Stromal cell of bone marrow (primary cell): Measurements from ENCODE around the gene NFATC3.
A peak's percentile ranks its signal among the peaks of the same experiment; 100 is the strongest.

Experiments
- DNase-seq: peaks from one replicate; pipeline ENCODE4 v3.0.0-alpha.2; 2012; ENCODE audit warnings: low read depth

NFATC3 gene

DNA sequence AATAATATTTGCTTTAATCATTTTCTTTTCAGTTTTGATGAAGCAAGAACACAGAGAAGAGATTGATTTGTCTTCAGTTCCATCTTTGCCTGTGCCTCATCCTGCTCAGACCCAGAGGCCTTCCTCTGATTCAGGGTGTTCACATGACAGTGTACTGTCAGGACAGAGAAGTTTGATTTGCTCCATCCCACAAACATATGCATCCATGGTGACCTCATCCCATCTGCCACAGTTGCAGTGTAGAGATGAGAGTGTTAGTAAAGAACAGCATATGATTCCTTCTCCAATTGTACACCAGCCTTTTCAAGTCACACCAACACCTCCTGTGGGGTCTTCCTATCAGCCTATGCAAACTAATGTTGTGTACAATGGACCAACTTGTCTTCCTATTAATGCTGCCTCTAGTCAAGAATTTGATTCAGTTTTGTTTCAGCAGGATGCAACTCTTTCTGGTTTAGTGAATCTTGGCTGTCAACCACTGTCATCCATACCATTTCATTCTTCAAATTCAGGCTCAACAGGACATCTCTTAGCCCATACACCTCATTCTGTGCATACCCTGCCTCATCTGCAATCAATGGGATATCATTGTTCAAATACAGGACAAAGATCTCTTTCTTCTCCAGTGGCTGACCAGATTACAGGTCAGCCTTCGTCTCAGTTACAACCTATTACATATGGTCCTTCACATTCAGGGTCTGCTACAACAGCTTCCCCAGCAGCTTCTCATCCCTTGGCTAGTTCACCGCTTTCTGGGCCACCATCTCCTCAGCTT, 105.8 kb downstream of the NFATC3 start:
- DNase-seq: no peak

DNA sequence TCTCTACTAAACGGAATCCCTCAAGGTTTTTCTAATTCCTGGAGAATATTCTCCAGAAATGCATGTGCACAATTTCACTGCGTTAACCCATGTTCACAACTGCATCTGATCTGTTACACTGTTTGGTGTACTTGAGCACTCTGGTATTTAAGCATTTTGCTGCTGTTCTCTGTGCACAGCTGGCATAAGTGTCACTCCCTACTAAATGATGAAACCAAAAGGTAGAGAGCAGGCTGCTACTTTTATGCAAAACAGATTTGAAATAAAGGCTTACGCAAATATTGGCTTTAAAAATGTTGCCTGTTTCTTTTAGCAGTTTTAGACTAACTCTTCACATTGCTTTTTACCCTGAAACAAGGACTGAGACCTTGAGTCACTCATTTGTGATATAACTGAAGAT, 109.1 kb downstream of the NFATC3 start:
- no peak for DNase-seq

DNA sequence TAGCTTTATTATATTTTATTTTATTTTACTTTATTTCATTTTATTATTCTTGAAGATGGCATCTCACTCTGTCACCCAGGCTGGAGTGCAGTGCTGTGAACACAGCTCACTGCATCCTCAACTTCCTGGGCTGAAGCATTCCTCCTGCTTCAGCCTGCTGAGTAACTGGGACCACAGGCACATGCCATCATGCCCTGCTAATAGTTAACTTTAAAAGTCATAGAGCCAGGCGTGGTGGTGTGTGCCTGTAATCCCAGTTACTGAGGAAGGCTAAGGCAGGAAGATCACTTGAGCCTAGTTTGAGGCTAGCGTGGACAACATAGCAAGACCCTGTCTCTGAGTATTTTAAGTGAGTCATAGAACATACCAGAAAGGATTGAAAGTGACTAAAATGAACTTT, 112.1 kb downstream of the NFATC3 start:
- DNase-seq: no peak

DNA sequence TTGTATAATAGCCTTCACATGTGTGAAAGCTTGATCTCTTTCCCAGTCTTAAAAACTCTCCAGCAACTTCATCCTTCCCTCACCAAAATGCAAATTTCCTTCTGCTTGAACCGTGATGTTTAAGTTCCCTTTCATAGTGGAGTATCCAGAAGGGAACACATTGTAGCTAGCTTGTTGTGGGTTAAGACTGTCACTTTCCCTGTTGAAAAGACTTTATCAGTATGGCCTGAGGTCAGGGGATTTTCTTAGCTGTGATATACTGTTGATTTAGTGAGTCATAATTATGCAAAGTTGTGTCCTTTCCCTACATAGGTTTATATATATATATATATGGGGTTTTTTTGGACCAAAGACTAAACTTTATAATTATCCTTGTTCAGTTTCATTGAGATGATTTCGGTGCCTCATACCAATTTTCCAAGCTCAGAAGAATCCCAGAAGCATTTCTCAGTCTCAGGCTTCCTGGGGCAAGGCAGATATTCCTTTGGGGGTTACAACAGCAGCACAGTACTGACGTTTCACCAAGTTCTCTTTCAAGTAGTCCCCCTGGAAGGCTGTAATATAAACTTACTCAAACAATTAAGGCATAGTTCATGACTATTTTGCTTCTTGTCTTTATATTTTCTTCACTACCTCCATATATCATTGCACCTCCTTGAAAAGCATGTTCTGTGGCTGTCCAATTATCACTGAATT, 115.1 kb downstream of the NFATC3 start:
- peak; percentile 19 for DNase-seq

DNA sequence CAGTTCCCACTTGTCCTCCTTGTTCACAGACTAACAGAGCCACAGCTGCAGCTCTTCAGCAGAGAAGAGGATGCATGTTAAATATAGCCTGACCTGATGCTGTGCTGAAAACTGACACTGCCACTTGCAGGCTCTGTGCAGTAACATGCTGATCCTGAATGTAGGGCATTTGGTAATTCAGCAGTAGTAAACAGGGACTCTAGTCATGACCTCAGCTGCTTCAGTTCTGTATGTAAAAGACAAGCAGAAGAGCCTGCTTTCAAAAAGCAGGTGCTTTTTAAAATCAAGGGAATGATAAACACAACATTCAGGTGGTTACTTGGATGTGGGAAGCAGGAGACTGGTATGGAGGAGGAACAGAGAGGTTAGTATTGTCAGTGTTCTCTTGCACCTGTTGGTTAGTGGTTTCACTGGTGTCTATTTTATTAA, 116.9 kb downstream of the NFATC3 start:
- DNase-seq: no peak

DNA sequence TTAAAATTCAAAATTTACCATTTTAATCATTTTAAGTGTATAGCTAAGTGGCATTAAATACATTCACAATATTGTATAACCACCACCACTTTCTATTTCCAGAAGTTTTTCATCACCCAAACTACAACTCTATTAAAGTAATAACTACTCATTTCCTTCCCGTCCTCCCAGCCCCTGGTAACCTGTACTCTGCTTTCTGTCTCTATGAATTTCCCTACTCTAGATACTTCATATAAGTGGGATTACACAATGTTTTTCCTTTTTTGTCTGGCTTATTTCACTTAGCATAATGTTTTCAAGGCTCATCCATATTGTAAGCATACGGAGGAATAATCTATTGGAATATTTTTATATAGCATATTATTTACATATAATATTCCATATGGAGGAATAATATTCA, 121.1 kb downstream of the NFATC3 start:
- DNase-seq: no peak

DNA sequence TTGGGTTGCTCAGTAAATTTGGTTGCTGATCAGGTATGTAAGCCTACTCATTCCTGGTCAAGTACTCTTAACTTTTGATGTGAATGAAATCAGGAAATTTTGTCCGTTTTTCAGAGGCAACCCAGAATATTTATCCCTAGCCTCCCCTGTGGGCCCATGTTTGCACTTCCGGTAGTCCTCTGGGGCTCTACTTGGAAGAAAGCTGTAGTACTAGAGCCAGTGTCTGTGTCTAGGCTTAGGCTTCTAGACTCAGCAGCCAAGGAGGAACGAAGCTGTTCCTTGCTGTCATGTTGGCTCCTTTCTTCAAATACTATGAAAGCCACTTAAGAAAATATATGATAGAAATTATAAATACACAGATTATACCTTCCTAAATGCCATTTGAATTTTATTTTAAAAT, 129.6 kb downstream of the NFATC3 start:
- DNase-seq: no peak

DNA sequence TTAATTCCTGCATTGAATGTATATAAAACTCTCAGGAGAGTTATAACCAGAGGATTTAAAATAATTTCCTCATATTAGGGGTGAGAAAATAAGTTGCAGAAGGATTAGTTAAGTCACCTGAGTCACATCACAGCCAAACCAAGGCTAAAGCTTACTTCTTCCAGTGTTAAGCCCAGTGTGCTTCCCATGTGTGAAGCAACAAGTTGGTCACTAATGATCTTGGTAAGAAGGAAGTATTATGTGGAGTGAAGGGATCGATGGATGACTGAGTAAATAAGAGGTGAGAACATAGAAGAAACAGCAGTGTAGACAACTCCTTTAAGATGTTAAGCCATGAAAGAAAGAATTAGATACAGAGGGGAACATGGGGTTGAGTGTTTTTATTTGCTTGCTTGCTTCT, 130.1 kb downstream of the NFATC3 start:
- DNase-seq: no peak

DNA sequence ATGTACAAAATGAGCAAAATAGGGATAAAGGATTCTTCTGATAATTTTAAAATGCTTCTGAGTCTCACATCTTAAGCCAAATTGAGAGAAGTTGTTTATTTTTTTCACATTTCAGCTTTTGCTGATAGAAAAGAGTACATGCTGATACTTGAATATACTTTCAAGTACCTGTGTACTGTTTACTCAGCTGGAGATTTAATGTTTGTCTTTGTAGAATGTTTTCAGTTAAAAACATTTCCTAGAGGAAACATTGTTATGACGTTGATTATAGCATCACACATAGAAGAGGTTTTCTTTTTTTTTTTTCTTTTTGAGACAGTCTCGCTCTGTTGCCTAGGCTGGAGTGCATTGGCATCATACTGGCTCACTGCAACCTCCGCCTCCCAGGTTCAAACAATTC, 131.1 kb downstream of the NFATC3 start:
- no peak for DNase-seq

DNA sequence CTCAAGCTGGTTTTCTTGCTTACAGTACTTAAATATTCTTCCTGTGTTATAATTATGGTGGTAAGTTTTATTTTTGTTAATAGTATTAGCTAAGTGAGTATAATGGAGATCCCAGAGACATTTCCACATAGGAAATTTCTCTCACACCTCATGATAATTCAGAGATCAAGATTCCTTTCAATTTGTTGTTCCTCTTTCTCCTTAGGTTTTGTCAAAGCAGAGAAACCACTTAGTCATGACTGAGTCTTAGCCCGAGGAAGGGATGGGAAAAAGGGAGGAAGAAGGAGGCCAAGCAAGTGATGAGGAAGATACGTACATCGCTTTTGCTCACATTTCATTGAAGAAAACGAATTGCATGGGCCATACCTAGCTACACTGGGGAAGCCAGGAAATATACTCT, 132.3 kb downstream of the NFATC3 start:
- no peak for DNase-seq

DNA sequence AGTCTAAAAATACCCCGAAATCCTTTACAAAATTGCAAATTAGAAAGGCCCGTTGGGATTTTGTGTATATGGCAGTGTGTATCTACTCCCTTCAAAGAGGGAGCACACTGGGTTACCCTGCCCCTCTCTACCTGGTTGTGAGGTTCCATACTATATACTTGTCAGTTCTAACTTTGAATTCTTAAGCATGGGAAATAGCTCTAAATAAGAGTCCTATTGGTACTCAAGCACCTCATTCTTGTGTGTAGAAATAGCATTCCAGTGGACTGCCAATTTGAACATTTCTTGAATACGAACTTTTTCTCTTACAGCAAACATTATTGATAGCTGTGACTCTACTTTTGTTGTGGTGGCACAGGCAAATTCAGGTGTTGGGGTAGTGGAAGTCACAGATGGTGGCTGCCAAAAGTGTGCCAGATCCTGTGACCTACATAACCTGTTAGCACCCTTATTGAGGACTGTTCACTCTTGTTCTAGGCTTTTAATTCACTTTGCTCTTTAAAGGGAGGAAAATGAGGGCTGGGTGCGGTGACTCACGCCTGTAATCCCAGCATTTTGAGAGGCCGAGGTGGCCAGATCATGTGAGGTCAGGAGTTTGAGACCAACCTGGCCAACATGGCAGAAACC, 134.7 kb downstream of the NFATC3 start:
- DNase-seq: no peak

DNA sequence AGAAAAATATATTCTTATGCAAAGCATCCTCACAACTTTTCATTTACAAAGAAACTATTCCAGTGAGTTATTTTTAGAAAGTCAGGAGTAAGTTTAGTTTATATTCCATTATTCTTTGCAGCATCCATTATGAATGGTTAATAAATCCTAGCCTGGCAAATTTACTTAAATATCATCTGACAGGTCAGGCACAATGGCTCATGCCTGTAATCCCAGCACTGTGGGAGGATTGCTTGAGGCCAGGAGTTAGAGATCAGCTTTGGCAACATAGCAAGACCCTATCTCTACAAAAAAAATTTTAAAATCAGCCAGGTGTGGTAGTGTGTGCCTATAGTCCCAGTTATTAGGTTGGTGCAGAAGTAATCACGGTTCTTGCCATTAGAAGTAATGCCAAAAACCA, 137.9 kb downstream of the NFATC3 start:
- DNase-seq: no peak

DNA sequence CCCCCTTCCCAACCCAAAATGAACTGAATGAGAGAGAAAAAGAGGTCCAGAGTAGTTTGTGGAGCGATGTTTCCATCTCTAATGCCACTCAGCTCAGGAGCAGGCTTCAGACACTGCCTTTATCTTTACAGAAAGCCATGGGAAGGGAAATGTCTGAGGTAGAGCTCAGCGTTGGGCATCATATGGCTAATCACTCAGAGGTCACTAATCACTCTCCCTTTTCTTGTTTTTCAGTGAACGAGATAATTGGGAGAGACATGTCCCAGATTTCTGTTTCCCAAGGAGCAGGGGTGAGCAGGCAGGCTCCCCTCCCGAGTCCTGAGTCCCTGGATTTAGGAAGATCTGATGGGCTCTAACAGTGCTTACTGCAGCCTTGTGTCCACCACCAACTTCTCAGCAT, 140.9 kb downstream of the NFATC3 start:
- DNase-seq: no peak

DNA sequence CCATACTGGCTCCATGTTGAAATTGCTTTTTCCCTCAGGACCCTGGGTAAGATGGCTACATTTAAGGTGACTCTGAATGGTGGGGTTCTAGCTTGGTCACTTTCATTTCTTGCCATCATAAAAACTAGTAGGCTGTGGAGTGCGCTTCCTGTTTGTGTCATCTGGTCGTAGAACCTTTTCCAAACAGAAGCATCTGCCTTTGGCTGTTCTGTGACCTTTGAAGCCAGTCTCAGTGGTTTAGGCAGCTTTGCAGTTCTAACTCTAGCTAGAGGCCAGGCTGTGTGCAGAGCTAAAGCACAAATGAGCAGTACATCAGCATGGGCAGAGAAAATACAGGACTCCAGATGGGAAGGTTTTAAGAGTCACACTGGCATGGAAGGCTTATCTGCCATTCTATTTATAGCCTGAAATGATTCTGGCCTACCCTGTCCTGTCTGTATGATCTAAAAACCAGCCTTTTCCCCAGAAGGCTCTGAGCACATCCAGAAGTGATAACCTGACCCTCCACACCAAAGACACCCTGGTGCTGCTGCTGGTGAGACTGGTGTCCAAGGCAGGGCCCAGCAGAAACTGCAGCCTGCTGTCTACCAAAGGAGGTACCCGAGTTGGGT, 142.1 kb downstream of the NFATC3 start:
- DNase-seq: no peak

DNA sequence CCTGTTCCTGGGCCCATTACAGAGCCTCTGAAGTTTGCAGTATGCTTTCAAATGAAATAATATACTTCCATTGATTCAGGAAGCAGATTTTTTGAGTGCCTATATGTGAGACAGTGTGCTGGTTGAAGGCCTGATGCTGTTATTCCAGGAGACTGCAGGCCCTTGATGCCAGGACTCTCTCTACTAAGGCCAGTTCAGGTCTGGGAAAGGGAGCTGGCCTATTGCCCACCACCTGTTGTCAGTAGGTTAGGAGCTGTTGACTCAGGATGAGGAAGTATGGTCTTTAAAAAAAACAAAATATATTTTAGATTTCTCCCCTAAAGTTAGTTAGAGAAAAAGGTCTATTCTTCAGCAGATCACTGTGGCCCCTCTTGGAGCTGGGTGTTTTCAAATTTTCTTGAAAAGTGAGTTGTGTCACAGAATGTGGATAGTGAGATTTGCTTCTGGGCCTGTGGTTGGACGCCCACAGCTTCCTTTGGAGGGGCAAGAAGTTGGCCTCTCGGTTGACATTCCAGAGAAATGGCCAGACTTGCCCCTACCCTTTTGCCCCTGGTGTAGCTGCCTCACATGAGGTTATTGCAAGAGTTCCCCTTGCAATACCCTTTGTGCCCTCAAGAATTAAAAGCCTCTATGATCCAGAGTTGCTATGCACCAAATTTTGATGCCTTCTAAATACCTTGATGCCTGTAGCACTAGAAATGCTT, 142.8 kb downstream of the NFATC3 start:
- no peak for DNase-seq

DNA sequence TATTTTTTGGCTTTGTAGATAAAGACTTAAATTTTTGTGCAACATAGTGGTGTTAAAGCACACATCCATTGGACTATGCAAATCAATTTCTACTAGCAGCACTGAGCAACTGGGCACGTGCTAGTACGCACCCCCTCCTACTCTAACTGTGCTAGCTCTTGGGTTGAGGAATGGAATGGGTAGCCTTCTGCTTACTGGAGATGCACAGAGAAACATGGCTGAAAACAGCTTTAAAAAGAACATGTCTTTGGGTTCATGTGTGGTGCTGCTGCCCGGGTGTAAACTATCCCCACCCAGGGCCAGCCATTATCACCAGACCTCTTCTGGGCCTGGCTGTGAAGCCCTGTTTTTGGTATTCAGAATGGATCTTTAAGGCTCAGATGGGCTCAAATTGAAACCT, 143.5 kb downstream of the NFATC3 start:
- DNase-seq: no peak

DNA sequence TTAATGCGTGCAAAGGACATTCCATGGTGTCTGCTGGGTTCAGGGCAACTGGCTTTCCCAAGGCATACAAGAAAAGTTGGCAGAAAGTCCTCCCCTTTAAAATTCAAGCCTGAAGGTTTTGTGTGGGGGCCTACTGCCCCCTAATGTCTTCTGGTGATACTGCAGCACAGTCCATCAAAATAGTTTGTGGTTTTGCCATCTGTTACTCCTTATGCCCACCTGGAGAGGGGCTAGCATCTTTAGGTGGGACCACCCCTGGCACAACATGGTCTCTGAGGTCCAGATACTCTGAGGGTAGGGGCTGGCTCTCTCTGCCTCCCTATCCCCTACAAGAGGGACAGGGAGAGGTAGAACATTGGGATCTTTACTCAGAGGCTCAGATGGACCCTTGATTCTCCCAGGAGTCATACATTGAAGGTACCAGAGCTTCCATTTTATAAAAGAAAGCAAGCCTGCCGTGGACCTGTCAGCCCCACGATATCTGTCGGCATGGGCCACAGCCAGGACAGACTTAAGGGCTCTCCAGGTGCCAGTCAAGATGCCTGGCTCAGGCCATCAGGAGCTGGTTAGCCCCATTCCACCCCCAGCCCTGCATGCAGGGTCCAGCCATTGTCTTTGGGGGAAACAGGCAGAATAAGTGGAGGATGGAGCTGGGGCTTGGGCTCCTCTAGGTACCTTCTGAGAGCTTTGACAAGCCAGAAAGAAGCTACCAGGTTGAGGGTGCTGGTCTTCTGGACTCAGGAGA, 144.4 kb downstream of the NFATC3 start:
- peak; percentile 41 for DNase-seq

DNA sequence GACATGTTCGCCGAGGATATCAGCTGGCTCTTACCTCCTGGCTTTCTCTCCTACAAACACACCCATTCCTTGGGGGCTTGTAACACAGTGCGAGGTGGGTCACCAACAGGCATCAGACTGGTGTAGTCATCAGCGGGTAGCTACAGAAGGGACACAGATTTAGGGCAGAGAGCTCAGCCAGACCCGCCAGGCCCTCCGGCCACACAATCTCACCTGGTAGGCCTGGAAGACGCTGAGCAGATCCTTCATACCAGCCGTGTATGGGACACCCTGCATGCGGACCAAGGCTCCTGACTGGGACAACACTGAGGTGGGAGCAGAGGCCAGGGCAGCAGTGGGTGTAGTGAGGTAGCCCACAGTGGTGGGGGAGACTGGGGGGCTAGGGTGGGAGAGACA, 145.0 kb downstream of the NFATC3 start:
- no peak for DNase-seq

DNA sequence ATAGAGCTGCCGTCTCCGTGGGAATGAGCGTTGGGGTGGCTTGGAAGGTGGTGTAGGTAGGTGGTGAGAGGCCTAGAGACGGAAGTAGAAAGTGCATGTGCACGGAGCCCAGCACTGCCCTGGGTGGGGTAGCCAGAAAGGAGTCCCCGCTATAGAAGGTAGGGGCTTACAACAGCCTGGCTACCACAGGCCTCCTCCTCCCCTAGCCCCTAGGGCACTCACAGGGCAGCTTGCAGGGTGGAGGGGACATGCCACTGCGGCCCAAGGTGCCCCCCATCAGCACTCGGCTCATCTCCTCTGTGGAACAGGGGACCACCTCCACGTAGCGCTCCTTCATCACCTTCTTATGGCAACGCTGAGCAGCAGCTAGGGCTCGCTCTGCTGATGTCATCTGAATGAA, 145.8 kb downstream of the NFATC3 start:
- no peak for DNase-seq

DNA sequence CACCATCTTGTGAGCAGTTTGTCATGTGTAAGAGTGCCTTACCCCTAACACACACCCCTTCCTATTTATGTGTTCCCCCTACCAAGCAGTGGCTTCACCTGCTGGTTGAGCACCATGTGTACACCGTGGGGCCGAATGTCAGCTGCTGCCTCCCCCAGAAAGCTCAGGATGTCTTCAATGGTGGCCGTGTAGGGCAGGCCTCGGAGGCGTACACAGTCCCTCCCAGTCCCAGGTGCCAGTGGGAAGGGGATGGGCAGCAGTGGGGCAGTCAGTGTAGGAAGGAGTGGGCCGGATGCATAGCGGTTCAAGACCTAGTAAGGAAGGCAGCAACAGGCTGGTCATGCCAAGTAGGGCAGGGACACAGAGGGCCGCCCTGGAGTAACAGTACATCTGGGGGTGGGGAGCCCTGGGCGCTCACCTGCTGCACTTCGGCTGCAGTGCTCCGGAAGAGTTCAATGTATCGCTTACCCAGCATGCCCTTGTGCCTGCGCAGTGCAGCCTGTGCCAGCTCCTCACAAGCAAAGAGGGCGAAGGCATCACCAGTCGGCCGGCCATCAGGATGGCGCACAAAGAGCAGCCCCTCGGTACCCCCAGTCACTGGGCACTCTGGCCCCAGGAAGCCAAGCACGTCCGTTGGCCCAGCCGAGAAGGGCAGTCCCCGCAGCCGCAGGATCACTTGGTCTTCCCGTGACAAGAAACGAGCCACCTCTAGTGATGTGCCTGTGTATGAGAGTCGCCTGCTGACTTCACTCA, 146.4 kb downstream of the NFATC3 start:
- DNase-seq: no peak

DNA sequence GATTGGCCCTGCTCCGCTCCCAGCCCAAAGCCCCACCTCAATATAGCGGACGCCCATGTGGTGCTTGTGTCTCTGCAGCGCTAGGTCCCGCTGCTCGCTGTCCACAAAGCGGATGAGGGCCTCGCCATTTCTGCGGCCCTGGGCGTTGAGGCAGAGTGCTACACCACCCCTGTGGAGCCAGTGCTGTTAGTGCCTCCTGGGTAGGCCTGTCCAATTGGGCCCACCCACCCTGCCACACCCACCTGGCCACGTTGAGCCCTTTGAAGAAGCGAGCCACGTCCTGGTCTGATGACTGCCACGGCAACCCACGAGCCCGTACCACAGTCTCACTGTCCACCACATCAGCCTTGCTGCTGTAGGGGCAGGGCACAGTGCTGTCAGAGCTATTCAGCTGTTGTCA, 147.2 kb downstream of the NFATC3 start:
- no peak for DNase-seq
